Measurements from ENCODE around the gene TEX55.

DNA sequence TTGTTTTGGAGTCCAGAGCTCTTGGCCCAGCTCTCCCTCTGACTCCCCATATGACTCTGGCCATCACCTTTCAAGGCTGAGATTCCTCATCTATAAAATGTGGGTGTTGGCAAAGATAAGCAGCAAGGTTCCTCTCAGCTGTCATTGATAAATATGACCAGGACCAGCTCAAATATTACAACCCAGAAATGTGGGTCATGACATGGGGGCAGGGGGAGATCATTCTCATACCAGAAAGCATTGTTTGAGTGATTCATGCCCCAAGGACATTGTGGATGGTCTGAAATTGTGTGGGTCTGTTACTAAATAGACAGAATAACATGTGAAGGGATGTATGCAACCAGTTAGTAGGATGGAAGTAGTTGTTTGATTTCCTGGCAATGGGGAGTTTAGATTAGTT, 41.3 kb downstream of the TEX55 start:
- TF ChIP-seq, protein P1, sequence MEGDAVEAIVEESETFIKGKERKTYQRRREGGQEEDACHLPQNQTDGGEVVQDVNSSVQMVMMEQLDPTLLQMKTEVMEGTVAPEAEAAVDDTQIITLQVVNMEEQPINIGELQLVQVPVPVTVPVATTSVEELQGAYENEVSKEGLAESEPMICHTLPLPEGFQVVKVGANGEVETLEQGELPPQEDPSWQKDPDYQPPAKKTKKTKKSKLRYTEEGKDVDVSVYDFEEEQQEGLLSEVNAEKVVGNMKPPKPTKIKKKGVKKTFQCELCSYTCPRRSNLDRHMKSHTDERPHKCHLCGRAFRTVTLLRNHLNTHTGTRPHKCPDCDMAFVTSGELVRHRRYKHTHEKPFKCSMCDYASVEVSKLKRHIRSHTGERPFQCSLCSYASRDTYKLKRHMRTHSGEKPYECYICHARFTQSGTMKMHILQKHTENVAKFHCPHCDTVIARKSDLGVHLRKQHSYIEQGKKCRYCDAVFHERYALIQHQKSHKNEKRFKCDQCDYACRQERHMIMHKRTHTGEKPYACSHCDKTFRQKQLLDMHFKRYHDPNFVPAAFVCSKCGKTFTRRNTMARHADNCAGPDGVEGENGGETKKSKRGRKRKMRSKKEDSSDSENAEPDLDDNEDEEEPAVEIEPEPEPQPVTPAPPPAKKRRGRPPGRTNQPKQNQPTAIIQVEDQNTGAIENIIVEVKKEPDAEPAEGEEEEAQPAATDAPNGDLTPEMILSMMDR (tag by site-specific recombination; IDR thresholded peaks at IDR 0.05): no peak
- TF ChIP-seq, protein P2, sequence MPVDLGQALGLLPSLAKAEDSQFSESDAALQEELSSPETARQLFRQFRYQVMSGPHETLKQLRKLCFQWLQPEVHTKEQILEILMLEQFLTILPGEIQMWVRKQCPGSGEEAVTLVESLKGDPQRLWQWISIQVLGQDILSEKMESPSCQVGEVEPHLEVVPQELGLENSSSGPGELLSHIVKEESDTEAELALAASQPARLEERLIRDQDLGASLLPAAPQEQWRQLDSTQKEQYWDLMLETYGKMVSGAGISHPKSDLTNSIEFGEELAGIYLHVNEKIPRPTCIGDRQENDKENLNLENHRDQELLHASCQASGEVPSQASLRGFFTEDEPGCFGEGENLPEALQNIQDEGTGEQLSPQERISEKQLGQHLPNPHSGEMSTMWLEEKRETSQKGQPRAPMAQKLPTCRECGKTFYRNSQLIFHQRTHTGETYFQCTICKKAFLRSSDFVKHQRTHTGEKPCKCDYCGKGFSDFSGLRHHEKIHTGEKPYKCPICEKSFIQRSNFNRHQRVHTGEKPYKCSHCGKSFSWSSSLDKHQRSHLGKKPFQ (tag by site-specific recombination; IDR thresholded peaks at IDR 0.05): no peak
- TF ChIP-seq, protein P3, sequence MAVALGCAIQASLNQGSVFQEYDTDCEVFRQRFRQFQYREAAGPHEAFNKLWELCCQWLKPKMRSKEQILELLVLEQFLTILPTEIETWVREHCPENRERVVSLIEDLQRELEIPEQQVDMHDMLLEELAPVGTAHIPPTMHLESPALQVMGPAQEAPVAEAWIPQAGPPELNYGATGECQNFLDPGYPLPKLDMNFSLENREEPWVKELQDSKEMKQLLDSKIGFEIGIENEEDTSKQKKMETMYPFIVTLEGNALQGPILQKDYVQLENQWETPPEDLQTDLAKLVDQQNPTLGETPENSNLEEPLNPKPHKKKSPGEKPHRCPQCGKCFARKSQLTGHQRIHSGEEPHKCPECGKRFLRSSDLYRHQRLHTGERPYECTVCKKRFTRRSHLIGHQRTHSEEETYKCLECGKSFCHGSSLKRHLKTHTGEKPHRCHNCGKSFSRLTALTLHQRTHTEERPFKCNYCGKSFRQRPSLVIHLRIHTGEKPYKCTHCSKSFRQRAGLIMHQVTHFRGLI (tag by site-specific recombination; IDR thresholded peaks at IDR 0.05): no peak
- TF ChIP-seq TCF7L2 (IDR thresholded peaks at IDR 0.05; ENCODE audit: borderline replicate concordance, low read depth, low read length): no peak
- no peak for TF ChIP-seq ZNF530 (tag by site-specific recombination; IDR thresholded peaks at IDR 0.05; ENCODE audit: low read depth)
- TF ChIP-seq ZNF302 (tag by site-specific recombination; IDR thresholded peaks at IDR 0.05; ENCODE audit: low read depth): no peak
- TF ChIP-seq PRDM10 (tag by site-specific recombination; IDR thresholded peaks at IDR 0.05): no peak
